HG03064 (cell line): ENCODE results near the gene OR9A2.
"Not testable (repeated sequence)": the region's sequence is repeated elsewhere in the genome, so short reads cannot be mapped to it uniquely, and the experiment has no call there.

Source experiments
- ATAC-seq: cut with Tn5 transposase; IDR thresholded peaks from one replicate; pipeline ENCODE4 v1.9.1; 2021; ENCODE audit warnings: low read depth; ENCODE audit not compliant: unreplicated experiment

OR9A2 gene

DNA sequence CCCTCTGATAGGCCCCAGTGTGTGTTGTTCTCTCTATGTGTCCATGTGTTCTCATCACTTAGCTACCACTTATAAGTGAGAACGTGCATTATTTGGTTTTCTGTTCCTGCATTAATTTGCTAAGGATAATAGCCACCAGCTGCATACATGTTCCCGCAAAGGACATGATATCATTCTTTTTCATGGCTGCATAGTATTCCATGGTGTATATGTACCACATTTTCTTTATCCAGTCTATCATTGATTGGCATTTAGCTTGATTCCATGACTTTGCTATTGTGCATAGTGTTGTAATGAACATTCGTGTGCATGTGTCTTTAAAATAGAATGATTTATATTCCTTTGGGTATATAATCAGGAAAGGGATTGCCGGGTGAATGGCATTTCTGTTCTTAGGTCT is 48.5 kb downstream of the OR9A2 start:
- ATAC-seq, result not testable (repeated sequence)
